ENCODE results near the gene KCNAB1. TPM values are rescaled to one million over a fixed set of nuclear protein-coding genes. Genes with fewer than 3 reads are reported as not detected.

Gene KCNAB1
- total RNA-seq, 1 experiment from 2014 or later = not detected

- ChIA-PET POLR2A (no interaction called here), CTCF (no interaction called here), RAD21 (ENCODE audit: low non-redundant PET in 1 of 2, low total read pairs in 2 of 2, uncharacterized antibody in 2 of 2, unreplicated experiment in 2 of 2) (no interaction called here)
- intact Hi-C loops (cut with micrococcal nuclease) = no loop called here
- no TSS peak for BruUV-seq (replicated peaks)
- Histone ChIP-seq H3K9me2 (ENCODE audit: insufficient read depth) (no peaks in the 10 kb centered on the region), H3K9ac (ENCODE audit: low read length) (no peak overlapping the region), H3K27ac (ENCODE audit: low read depth, low read length) (no peak overlapping the region), H3K27me3 (ENCODE audit: insufficient read depth, low read length) (no peaks in the 10 kb centered on the region), H3K9me3 (ENCODE audit: control insufficient read depth in 1 of 2, insufficient read depth in 1 of 2, low read depth in 1 of 2, low read length in 2 of 2) (no peaks in the 10 kb centered on the region), H3K4me2 (ENCODE audit: low read length) (no peak overlapping the region), H3K4me1 (ENCODE audit: control insufficient read depth in 1 of 2, insufficient read depth in 2 of 2, low read length in 2 of 2) (no peaks in the 10 kb centered on the region), H2AFZ (ENCODE audit: low read depth, low read length, poor library complexity, severe bottlenecking) (no peak overlapping the region), H3K36me3 (ENCODE audit: control insufficient read depth in 1 of 2, insufficient read depth in 2 of 2, low read length in 2 of 2) (no peaks in the 10 kb centered on the region), H3K4me3 (replicated peaks in 1 of 2; ENCODE audit: low read depth in 1 of 2, low read length in 2 of 2) (no peak overlapping the region), H4K20me1 (ENCODE audit: insufficient read depth) (no peaks in the 10 kb centered on the region), H3K79me2 (ENCODE audit: insufficient read depth, low read length) (no peaks in the 10 kb centered on the region)
- TF ChIP-seq, protein P1, sequence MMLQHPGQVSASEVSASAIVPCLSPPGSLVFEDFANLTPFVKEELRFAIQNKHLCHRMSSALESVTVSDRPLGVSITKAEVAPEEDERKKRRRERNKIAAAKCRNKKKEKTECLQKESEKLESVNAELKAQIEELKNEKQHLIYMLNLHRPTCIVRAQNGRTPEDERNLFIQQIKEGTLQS (IDR thresholded peaks at IDR 0.05) = no peak
- TF ChIP-seq FOSL1 (IDR thresholded peaks at IDR 0.05; ENCODE audit: low read depth) (no peak), CEBPB (IDR thresholded peaks at IDR 0.05; ENCODE audit: low read depth) (no peak), JUND (IDR thresholded peaks at IDR 0.05) (no peak), CTCF (IDR thresholded peaks at IDR 0.05 in 2 of 3, conservative IDR thresholded peaks at IDR 0.05 in 1 of 3; ENCODE audit: borderline replicate concordance in 1 of 3, insufficient read depth in 1 of 3, low read depth in 2 of 3, low read length in 2 of 3) (no peak), ELF1 (IDR thresholded peaks at IDR 0.05; ENCODE audit: borderline replicate concordance, low read depth) (no peak), YY1 (IDR thresholded peaks at IDR 0.05; ENCODE audit: extremely low read depth, insufficient replicate concordance, low read depth, low read length) (no peak), EZH2phosphoT487 (IDR thresholded peaks at IDR 0.05; ENCODE audit: borderline replicate concordance) (no peak), TCF7L2 (IDR thresholded peaks at IDR 0.05; ENCODE audit: borderline replicate concordance, extremely low read depth, insufficient read depth, insufficient read length) (no peak), SRF (IDR thresholded peaks at IDR 0.05; ENCODE audit: low read depth) (no peak), POLR2AphosphoS5 (IDR thresholded peaks at IDR 0.05; ENCODE audit: low read depth, low read length) (no peak), RAD21 (IDR thresholded peaks at IDR 0.05; ENCODE audit: low read depth) (no peak)
- TF ChIP-seq, protein P2, sequence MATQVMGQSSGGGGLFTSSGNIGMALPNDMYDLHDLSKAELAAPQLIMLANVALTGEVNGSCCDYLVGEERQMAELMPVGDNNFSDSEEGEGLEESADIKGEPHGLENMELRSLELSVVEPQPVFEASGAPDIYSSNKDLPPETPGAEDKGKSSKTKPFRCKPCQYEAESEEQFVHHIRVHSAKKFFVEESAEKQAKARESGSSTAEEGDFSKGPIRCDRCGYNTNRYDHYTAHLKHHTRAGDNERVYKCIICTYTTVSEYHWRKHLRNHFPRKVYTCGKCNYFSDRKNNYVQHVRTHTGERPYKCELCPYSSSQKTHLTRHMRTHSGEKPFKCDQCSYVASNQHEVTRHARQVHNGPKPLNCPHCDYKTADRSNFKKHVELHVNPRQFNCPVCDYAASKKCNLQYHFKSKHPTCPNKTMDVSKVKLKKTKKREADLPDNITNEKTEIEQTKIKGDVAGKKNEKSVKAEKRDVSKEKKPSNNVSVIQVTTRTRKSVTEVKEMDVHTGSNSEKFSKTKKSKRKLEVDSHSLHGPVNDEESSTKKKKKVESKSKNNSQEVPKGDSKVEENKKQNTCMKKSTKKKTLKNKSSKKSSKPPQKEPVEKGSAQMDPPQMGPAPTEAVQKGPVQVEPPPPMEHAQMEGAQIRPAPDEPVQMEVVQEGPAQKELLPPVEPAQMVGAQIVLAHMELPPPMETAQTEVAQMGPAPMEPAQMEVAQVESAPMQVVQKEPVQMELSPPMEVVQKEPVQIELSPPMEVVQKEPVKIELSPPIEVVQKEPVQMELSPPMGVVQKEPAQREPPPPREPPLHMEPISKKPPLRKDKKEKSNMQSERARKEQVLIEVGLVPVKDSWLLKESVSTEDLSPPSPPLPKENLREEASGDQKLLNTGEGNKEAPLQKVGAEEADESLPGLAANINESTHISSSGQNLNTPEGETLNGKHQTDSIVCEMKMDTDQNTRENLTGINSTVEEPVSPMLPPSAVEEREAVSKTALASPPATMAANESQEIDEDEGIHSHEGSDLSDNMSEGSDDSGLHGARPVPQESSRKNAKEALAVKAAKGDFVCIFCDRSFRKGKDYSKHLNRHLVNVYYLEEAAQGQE (IDR thresholded peaks at IDR 0.05; ENCODE audit: low read depth) = no peak
- ATAC-seq (no peak), DNase-seq (ENCODE audit: low read depth, low spot score) (no peak)
These were observed 10.9 kb downstream of the KCNAB1 start for GRCh38 chr3:156131241-156131640.

All from HCT116 (cell line).